DMS114 treated with DMSO at 0.1 percent for 48 hours (cell line): Measurements from ENCODE around the gene CDH1.
"Not testable (repeated sequence)": the region's sequence is repeated elsewhere in the genome, so short reads cannot be mapped to it uniquely, and the experiment has no call there.

ENCODE experiments used
- DNase-seq: peaks from one replicate; lab custom pipeline; 2025; ENCODE audit not compliant: unreplicated experiment; lab: John Stamatoyannopoulos, UW

CDH1 gene

DNA sequence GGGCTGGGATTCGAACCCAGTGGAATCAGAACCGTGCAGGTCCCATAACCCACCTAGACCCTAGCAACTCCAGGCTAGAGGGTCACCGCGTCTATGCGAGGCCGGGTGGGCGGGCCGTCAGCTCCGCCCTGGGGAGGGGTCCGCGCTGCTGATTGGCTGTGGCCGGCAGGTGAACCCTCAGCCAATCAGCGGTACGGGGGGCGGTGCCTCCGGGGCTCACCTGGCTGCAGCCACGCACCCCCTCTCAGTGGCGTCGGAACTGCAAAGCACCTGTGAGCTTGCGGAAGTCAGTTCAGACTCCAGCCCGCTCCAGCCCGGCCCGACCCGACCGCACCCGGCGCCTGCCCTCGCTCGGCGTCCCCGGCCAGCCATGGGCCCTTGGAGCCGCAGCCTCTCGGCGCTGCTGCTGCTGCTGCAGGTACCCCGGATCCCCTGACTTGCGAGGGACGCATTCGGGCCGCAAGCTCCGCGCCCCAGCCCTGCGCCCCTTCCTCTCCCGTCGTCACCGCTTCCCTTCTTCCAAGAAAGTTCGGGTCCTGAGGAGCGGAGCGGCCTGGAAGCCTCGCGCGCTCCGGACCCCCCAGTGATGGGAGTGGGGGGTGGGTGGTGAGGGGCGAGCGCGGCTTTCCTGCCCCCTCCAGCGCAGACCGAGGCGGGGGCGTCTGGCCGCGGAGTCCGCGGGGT, at the start of gene CDH1:
Gene CDH1 (plus strand): TSS at position 247 of the 684 bp plus-strand sequence. CDS start 124 bp downstream, at position 371.
- DNase-seq, result no peak

DNA sequence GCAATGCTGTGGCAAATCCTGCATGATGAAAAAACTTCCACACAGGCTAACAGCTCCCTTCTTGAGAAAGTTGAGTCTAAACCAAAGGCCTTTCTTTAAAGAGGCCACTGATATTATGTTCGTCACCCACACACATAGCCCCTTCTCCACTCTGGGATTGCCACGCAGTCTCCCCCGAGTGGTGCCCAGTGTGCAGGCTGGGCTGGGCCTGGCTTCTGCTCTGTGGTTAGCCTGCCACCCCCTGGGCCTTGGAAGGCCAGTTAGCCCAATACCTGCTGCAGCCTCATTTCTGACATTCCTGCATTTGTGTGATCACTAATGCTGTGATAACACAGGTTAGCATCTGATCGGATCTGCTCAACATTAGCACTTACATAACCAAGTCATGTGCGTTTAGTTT, 47.2 kb upstream of the CDH1 start:
- no peak for DNase-seq

- no peak for DNase-seq
These were observed 41.5 kb upstream of the CDH1 start for GRCh38 chr16:68695575-68695974.

GRCh38 chr16:68696514-68696913, 40.6 kb upstream of the CDH1 start:
- DNase-seq, result no peak

DNA sequence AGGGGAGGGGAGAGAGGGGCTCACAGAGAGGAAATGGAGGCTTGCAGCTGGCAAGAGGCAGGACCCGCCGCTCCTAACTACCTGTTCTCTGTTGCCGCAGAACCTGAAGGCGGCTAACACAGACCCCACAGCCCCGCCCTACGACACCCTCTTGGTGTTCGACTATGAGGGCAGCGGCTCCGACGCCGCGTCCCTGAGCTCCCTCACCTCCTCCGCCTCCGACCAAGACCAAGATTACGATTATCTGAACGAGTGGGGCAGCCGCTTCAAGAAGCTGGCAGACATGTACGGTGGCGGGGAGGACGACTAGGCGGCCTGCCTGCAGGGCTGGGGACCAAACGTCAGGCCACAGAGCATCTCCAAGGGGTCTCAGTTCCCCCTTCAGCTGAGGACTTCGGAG, 39.0 kb upstream of the CDH1 start:
- DNase-seq, result no peak

DNA sequence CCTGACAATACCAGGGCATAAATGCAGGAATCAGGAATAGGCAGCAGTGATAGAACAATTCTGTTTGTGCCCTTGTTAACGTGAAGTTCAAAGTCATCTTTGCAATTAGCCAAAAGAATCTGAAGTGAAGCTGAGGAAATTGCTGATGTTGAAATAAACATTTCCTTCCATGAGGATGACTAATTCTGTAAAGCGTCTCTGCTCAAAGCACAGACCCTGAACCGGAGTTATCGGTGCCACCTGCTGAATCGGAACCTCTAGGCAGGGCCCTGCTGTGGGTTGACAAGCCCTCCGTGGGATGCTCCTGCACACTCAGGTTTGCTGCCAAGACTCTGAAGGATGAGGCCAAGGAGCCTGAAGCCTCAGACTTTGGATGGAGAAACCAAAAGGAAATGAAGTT, 37.0 kb upstream of the CDH1 start:
- no peak for DNase-seq

DNA sequence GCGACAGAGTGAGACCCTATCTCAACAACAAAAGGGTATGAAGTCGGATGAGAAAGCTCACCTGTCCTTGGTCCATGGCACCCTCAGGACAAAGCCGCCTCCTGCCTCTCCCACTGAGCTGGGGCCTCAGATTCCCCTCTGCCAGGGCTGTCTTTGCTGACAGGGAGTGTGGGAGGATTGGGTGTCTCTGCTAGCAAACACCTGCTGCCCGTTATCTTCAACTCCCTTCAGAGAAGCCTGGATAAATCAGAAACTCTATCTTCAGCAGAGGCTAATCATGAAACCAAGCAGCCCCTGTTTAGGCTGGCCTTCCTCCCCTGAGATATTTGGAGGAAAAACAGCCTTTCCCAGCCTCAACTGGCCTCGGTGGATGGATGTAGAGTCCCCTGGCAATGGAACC, 36.3 kb upstream of the CDH1 start:
- DNase-seq, result no peak

DNA sequence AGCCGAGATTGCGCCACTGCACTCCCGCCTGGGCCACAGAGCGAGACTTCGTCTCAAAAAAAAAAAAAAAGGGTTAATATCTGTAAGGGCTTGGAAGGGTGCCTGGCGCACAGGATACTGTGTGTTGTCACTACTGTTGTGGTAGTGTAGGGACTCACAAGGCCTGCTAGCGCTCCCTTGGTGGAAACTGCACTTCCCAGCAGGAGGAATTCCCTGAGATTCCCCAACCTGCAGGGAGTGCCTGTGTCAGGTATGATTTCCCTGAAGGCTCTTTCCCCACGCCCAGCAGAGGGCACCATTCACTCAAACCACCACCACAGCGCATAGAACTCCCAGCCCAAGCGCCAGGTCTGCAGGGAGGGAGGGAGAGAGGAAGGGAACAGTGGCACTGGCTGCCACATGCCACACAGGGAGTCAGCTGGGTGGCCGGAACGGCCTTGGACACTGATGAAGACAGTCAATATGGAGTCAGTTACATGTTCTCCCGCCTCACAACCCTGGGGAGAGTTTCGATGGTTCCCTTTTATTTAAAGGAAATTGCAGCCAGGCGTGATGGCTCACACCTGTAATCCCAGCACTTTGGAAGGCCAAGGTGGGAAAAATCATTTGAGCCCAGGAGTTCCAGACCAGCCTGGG, 32.7 kb upstream of the CDH1 start:
- peak; percentile 69 for DNase-seq

DNA sequence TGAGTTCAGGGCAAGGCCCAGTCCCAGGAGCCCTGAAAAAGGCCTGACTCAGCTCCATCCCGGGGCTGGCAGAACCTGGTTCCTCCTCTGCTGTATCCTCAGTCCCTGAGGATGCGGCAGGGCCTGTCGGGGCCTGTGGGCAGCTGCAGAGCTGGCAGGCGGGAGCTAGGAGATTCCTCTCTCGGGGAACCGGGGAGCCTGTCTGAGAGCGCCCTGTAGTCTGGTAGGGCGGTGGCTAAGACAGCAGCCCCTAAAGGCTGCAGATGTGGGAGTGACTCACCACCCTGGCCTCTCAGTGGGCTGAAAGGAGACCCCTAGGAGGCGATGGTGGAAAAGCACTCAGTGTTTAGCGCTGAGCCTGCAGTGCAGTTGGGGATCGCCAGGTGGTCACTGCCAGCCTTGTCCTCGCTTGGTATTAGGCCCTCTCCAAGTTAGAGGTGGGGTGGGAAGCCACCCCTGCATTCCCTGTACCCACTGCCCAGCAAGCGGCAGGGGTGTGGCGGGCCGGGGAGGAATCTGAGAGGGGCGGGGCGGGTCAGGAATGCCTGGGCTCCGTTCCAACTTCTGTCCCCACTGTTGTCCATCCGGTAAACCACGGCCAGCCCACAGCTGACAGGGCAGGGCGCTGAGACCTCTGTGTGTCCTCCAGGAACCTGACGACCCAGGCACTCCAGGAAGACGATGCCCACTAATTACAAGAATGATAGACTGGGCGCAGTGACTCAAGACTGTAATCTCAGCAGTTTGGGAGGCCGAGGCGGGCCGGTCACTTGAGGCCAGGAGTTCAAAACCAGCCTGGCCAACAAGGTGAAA, 29.5 kb upstream of the CDH1 start:
- DNase-seq, result no peak

DNA sequence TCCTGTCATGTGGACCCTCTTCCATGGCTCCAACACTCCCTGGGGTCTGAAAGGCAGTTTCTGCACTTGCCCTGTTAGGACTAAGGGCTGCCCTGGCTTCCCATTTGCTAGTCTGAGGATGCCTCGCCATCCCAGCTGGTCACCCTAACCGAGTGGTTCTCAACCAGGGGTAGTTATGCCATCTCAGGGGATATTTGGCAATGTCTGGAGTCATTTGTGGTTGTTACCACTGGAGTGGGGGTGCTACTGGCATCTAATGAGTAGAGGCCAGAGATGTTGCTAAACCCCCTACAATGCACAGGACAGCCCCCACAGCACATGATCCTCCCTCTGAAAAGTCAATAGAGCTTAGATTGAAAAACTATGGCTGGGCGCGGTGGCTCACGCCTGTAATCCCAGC, 26.9 kb upstream of the CDH1 start:
- DNase-seq, result no peak

DNA sequence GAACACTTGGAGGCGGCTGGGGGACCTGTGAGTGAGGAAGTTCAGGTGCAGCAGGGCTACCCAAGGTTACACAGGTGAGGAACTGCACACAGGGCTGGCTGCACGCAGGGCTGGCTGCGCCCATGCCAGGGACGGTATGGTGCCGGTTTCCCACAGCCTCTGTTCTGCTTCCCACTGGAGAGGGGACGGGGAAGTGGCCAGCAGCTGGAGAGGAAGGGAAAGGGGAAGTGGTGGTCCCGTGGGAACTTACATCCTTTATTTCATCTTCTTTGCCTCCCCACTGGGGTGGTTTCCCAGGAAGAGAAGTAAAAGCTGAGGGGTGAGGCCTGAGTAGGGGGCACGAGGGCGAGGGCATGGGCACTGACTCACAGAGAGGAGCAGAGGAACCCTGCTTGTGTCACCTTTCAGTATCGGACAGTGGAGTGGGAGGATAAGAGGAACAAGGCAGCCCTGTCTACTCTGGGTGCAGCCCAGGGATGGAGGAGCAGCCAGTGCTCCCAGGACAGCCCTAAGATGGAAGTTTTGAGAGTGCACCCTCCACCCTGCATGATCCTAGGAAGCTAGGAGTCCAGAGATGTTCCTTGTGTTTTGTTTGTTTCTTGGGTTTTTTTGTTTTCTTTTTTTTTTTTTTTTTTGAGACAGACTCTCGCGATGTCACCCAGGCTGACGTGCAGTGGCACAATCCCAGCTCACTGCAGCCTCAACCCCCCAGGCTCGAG, 25.5 kb upstream of the CDH1 start:
- DNase-seq, result no peak

DNA sequence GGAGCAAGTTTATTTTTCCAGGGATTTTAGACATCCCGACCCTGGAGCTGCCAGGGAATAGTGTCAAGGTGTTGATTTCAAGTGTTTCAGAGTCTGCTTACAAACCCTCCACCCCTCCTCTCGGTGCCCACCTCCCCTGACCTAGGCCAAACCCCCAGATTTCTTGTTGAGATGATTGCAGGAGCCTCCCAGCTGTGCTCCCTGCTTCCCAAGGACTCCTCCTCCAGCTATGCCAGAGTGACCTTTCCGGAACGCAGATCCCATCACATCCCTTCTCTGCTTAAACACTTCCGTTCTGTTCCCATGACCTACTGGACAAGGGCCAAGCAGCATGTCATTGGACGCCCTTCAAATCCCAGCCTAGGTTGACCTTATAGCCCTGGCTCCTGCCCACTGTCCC, 23.7 kb upstream of the CDH1 start:
- DNase-seq, result no peak

DNA sequence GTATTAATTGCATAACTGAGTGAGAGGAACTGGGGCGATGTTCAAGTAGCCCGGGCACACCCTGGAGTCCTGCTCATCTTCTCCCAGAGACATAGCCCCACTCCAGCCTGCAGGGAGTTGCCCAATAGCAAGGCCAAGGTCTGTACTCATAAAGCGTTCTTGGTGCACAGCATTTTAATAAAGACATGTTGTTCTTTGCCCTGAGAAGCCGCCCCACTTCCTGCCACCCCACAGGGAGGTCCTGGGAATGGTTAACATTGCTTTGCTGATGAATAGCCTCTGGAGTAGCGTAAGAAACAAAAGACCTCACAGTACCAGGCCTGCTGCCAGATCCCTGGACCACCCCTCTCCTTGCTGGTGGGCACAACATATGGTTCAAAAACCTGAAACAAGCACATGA, 21.6 kb upstream of the CDH1 start:
- DNase-seq, result no peak

GRCh38 chr16:68716516-68716915, 20.6 kb upstream of the CDH1 start:
- DNase-seq, result not testable (repeated sequence)

DNA sequence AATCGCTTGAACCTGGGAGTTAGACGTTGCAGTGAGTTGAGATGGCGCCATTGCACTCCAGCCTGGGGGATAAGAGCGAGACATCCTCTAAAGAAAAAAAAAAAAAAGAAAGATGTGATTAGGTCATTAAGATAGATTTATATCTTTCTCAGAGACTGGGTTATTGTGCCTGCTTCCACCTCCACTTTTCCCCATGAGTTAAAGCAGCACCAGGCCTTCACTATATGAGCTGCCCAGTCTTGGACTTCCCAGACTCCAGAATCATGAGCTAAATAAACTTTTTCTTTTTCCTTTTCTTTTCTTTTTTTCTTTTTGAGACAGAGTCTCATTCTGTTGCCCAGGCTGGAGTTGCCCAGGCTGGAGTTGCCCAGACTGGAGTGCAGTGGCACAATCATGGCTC, 19.4 kb upstream of the CDH1 start:
- DNase-seq, result no peak

GRCh38 chr16:68718590-68718989, 18.5 kb upstream of the CDH1 start:
- no peak for DNase-seq

GRCh38 chr16:68719993-68720489, 17.1 kb upstream of the CDH1 start:
- DNase-seq, result no peak

DNA sequence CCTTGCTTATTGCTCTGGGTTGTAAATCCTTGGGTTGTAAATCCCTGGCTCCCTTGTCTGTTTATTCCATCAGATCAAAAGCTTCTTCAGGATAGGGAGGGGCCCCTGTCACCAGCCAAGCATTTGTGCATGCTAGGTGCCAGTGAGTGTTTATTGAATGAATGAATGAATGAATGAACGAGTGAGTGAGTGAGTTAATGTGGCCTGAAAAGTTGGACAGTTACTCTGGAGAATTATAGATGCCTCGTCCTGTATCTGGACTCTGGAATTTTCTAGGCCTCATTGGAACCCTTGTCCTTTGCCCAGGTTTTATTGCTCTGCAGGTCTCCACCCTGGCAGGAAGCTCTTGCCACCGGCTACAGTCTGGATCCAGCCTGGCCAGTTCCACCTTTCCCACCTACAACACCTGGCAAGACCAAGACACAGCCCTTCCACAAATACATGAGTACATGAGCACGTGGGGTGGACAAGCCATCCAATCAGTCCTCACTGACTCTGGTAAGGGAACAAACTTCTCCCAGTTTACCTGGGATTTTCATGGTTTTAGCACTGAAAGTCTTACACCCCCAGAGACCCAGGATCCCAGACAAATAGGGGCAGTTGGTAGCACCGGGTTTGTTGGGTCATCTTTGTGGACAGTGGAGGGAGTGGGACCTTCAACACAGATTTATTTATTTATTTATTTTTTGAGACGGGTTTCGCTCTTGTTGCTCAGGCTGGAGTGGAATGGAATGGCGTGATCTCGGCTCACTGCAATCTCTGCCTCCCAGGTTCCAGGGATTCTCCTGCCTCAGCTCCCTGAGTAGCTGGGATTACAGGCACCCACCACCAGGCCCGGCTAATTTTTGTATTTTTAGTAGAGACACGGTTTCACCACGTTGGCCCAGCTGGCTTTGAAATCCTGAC, 14.7 kb upstream of the CDH1 start:
- no peak for DNase-seq

DNA sequence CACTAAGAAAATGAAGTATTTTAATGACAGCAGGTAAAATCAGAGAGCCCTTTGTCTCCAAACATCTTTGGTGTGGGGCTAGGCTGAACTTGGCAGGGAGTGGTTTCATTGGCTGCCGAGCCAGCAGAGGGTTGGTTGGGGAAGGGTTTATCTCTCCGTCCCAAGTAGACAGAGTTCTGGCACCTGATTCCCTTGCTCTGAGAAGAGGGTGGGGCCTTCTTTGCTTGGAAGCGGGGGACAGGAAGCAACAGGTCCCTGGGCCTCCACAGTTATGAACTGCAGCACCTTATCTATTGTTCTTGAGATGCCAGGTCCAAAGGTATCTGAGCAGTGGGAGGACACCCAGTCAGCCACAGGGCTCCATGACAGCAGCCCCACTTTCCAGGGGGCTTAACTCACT, 12.3 kb upstream of the CDH1 start:
- DNase-seq, result no peak

DNA sequence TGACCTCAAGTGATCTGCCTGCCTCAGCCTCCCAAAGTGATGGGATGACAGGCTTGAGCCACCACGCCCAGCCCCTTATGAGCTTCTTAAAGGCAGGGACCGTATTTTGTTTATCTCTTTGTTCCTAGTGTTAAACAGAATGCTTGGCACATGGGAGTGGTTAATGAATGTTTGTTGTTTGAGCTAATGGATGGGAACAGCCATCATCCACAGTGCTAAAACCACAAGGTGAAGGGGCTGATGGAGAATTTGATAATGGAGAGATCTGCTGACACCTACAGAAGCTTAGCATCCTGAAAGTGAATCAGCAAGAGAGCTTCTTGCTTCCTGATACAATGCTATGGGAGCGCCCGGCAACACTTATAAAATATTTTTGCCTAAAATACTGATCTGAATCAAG, 8.6 kb upstream of the CDH1 start:
- DNase-seq, result no peak
